GM12865 (cell line): ENCODE results near the gene CACNA1C.
A peak's percentile ranks its signal among the peaks of the same experiment; 100 is the strongest.

Source experiments
- DNase-seq: peaks from one replicate; pipeline ENCODE4 v3.0.0; 2010; ENCODE audit warnings: low read depth
- H3K4me3 ChIP-seq: 2 replicates; pipeline ENCODE4 v1.5.1; 2011; ENCODE audit warnings: mild to moderate bottlenecking, low read depth, low read length, control low read depth
- TF ChIP-seq, protein P1 (sequence below): IDR thresholded peaks from 2 replicates; pipeline ENCODE4 v1.5.1; 2011; ENCODE audit warnings: low read length, control low read depth, low read depth, inconsistent platforms; ENCODE audit not compliant: insufficient read depth; ENCODE audit errors: missing control alignments

Gene CACNA1C

DNA sequence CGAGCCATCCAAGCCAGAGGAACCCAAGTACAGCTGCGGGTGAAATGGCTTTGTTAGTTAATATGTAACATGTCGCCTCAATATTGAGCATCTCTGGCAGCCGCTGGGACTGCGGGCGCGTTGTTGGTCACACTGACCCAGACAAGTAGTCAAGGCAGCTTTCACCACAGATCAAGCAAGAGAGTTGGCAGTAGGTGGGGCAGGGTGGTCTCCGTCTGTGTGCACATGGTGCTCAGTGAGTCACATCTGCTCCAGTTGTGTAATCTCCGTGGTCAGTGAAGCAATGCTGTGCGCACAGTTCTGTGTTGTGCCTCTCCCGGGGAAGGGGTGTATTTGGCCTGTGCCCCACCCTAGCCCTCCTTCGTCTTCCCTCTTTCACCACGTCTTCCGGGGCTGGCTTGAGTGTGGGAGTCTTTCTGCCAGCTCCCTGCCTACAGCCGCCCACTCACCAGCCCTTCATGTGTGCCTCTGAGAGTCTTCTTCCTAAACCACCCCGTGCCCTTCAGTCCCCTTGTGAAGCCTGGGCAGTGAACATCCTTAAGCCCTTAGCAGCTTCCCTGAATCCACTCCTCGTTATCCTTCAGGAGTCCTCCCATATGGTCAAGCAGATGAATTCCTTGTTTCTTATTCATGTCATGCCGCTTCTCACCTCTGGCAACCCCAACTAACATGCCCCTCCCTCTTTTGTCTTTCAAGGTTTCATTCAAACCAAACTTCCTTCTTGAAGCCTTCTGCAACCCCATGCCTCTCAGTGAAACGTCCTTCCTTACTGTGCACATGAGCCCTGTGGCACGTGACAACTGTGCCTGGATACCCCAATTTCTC, 242.1 kb downstream of the CACNA1C start:
- no peak overlapping the region for H3K4me3 ChIP-seq
- DNase-seq: peak; percentile 26
- TF ChIP-seq, protein P1, sequence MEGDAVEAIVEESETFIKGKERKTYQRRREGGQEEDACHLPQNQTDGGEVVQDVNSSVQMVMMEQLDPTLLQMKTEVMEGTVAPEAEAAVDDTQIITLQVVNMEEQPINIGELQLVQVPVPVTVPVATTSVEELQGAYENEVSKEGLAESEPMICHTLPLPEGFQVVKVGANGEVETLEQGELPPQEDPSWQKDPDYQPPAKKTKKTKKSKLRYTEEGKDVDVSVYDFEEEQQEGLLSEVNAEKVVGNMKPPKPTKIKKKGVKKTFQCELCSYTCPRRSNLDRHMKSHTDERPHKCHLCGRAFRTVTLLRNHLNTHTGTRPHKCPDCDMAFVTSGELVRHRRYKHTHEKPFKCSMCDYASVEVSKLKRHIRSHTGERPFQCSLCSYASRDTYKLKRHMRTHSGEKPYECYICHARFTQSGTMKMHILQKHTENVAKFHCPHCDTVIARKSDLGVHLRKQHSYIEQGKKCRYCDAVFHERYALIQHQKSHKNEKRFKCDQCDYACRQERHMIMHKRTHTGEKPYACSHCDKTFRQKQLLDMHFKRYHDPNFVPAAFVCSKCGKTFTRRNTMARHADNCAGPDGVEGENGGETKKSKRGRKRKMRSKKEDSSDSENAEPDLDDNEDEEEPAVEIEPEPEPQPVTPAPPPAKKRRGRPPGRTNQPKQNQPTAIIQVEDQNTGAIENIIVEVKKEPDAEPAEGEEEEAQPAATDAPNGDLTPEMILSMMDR: no peak

DNA sequence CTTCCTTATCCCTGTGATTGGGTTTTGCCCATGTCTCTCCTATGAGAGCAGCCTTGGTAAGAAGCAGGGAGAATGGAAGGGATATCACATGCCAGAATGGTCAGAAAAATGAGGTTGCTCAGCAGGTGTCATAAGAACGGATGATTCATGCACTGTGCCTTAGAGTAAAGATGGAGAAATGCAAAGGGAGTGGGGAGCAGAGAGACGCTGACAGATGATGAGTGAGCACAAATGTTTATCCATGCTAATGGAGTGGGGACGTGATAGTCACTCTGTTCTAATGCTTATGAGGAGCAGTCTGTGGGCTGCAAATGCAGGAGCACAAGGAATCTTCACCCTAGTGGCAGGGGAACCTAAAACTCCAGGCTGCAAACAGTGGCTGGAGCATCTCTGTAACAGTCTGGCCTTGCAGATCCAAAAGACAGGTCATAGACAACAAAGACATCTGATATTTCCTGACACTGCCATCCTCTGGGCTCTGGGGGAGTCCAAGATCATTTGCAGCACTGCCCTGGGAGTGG, 243.2 kb downstream of the CACNA1C start:
- TF ChIP-seq, protein P1: no peak
- H3K4me3 ChIP-seq: no peak overlapping the region
- DNase-seq: no peak

DNA sequence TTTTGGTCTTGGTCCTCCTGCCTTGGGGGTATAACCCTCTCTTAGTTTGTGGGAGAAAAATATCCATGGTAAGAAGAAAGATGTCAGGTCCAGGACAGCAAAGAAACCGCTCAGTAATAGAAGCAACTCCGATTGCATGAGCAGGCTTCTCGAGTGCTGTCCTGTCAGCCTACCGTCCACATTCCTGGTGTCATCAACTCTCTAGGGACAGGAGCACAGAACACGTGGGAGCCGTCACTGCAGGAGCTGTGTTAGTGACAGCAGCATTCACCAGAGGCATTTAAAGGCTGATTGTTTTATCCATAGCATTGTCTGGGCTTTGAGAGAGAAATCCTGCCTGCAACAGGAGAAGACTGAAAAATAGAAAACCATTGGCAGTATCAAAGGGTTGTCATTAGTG, 244.2 kb downstream of the CACNA1C start:
- no peak for DNase-seq
- no peak overlapping the region for H3K4me3 ChIP-seq
- TF ChIP-seq, protein P1: no peak

DNA sequence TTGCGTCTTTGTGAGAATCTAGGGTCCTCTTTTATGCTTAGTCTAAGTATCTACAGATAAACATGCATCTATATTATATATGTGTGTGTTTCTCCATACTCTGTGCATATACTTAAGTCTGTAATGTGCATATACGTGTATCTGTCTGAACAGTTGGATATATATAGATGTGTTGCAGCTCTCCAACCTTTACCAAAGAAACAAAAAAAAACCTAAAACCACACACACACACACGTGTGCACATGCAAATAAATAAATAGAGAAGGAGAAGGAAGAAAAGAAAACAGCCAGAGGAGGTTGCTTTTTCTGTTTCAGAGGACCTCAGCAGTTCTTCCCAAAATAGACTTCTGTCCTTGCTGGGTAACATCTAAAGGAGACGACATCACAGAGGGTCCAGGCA, 244.9 kb downstream of the CACNA1C start:
- H3K4me3 ChIP-seq: no peak overlapping the region
- peak; percentile 35 for DNase-seq
- TF ChIP-seq, protein P1: no peak

DNA sequence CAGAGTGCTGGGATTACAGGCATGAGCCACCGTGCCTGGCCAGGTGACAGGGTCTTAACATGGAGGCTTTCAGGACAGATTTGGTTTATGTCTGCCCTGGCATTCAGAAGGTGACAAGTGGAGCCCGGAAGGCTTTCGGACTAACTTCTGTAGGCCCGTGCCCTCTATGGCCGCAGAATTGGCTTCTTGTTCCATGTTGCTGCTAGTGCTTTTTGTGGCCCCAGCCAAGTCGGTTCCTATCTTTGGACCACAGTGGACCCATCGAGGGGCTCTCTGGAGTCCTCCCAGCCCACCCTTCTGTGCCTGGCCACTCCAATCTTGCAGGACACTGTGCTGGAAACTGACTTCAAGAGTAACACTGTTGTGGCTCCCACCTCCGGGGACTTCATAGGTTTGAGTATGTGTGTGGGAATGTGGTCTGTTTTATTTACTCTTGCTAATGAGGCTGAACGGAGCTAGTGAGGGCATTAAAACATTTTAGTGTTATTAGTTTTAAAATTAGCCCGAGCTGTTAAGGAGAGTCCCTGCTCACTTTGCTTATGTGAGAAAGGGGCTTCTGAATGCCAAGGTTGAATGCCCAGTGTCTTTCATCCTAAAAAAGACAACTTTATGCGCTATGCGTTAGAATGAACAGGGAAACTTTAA, 245.9 kb downstream of the CACNA1C start:
- DNase-seq: no peak
- H3K4me3 ChIP-seq: no peak overlapping the region
- TF ChIP-seq, protein P1: no peak

DNA sequence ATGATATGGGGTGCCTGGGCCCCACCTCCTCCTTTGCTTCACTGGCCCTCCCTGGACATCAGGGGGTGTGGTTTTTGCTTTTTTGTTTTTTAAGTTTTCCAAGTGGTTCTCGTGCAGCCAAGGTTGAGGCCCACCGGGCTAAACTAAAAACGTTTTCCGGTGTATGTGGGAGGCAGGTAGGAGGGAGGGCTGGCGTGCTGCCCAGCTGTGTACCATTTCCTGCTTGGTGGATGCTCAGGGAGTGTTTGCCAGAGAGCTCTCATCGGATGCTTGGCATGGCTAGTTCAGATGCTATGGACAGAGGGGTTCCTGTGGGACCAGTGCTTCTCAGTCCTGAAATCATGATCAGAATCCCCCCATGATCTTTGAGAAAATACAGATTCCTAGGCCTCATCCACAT, 246.4 kb downstream of the CACNA1C start:
- no peak overlapping the region for H3K4me3 ChIP-seq
- TF ChIP-seq, protein P1: no peak
- peak; percentile 48 for DNase-seq
